Kidney epithelial cell (primary cell): ENCODE results near the gene HCRTR1. TPM values are rescaled to one million over a fixed set of nuclear protein-coding genes. Genes with fewer than 3 reads are reported as not detected.
A peak's percentile ranks its signal among the peaks of the same experiment; 100 is the strongest.

Experiments
- DNase-seq: peaks from one replicate; pipeline ENCODE4 v3.0.0-alpha.2; 2010; ENCODE audit warnings: low read depth
- H3K27me3 ChIP-seq: 2 replicates; pipeline ENCODE4 v1.6.0; 2011; ENCODE audit warnings: low read length; ENCODE audit not compliant: control insufficient read depth, insufficient read depth
- H3K36me3 ChIP-seq: 2 replicates; pipeline ENCODE4 v1.5.1; 2011; ENCODE audit warnings: low read length; ENCODE audit not compliant: control insufficient read depth, insufficient read depth
- H3K4me3 ChIP-seq: 2 replicates; pipeline ENCODE4 v1.5.1; 2011; ENCODE audit warnings: low read depth, mild to moderate bottlenecking, control low read depth, low read length
- total RNA-seq: library from RNA; depleted of rRNA; stranded (reverse); fragments of >200 nt; gene quantifications from 2 replicates; pipeline ENCODE4 v1.2.3, GENCODE V29; 2015
- TF ChIP-seq, protein P1 (sequence below): IDR thresholded peaks from 2 replicates; pipeline ENCODE4 v1.5.1; 2011; ENCODE audit warnings: mild to moderate bottlenecking, moderate library complexity, low read length, control low read depth, inconsistent platforms; ENCODE audit not compliant: insufficient read depth, poor library complexity, severe bottlenecking

The HCRTR1 gene
- total RNA-seq, 1 donor from 2014 or later, result not detected

DNA sequence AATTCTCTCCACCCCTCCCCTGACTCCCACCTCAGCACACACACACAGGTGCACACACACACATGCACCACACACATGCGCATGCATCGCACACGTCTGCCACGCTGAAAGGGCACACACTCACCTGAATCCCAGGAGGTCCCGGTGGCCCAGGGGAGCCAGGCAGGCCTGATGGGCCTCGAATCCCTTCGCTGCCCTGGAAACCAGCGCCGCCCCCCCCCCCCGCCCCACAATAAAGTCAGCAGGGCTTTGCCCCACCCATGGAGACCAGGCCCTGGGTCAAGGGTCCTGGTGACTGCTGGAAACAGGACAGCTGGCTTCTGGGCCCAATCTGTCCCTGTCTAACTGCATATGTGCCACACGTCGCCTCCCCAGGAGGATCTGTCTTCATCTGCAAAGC lies 45.0 kb downstream of the HCRTR1 start:
- H3K4me3 ChIP-seq, result no peak overlapping the region
- H3K36me3 ChIP-seq, result no peaks in the 10 kb centered on the region
- peaks cover 3% of the 10 kb centered on the region for H3K27me3 ChIP-seq
- TF ChIP-seq, protein P1, sequence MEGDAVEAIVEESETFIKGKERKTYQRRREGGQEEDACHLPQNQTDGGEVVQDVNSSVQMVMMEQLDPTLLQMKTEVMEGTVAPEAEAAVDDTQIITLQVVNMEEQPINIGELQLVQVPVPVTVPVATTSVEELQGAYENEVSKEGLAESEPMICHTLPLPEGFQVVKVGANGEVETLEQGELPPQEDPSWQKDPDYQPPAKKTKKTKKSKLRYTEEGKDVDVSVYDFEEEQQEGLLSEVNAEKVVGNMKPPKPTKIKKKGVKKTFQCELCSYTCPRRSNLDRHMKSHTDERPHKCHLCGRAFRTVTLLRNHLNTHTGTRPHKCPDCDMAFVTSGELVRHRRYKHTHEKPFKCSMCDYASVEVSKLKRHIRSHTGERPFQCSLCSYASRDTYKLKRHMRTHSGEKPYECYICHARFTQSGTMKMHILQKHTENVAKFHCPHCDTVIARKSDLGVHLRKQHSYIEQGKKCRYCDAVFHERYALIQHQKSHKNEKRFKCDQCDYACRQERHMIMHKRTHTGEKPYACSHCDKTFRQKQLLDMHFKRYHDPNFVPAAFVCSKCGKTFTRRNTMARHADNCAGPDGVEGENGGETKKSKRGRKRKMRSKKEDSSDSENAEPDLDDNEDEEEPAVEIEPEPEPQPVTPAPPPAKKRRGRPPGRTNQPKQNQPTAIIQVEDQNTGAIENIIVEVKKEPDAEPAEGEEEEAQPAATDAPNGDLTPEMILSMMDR, result no peak
- no peak for DNase-seq

- Histone ChIP-seq H3K27me3 (peaks cover 6% of the 10 kb centered on the region), H3K36me3 (no peaks in the 10 kb centered on the region), H3K4me3 (no peak overlapping the region)
- TF ChIP-seq, protein P1, result peak; percentile 96
- no peak for DNase-seq
Measured at GRCh38 chr1:31663622-31664452, 46.3 kb downstream of the HCRTR1 start.

DNA sequence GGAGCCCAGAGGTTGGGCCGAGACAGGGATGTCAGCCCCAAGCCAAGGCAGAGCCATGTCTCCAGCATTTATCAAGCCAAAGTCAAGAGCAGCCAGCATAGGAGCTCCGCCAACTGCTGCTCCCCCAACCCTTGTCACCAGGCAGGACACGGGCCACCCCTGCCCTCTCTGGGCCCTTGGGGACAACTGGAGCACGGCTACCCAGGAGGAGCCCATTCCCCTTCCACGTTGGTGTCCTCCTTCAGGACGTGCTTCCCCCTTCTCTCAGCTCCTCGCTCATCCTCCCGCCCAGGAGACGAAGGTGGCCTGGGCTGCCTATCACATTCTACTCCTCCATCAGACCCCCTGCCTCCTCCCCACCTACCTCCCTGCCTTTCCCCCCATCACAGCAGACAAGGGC lies 47.0 kb downstream of the HCRTR1 start:
- no peak for DNase-seq
- Histone ChIP-seq H3K36me3 (no peaks in the 10 kb centered on the region), H3K27me3 (peaks cover 6% of the 10 kb centered on the region), H3K4me3 (no peak overlapping the region)
- TF ChIP-seq, protein P1, result no peak

- Histone ChIP-seq H3K4me3 (no peak overlapping the region), H3K36me3 (no peaks in the 10 kb centered on the region)
- TF ChIP-seq, protein P1, result no peak
Measured at GRCh38 chr1:31665234-31665878, 47.9 kb downstream of the HCRTR1 start.

DNA sequence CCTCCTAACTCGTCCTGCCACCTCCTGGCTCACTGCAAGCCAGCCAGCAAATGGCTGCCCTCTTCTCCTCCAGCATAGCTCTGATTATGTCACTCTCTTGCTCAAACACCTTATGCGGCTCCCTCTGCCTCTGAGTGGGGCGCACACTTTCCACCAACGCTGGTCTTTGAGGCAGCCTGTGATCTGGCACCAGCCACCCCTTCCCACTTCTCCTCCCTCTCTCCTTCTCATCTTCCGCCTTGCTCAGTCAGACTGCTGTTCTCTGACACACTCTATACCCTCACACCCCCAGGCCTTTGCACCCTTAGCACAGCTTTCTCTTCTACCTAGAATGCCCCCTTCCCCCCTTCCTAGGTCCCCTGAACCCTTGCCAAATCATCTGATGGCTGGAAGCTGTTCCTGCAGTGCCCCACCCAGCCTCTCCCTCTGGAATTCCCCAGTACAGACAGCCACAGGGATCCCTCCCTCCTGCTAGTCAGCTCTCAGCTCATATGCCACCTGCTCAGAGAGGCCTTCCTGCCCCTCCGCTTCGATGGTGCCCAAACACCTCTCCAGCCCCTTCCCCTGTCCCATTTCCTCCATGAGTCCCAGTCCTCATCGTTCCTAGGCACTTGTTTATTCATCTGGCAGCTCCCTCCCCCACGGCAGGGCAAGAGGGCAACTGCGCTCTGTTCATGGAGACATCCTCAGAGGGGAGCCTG lies 48.9 kb downstream of the HCRTR1 start:
- TF ChIP-seq, protein P1, result no peak
- peaks cover 4% of the 10 kb centered on the region for H3K27me3 ChIP-seq
- H3K4me3 ChIP-seq, result no peak overlapping the region
- H3K36me3 ChIP-seq, result no peaks in the 10 kb centered on the region
- peak; percentile 31 for DNase-seq

More at GRCh38 chr1:31665234-31665878, 47.9 kb downstream of the HCRTR1 start:
- DNase-seq, result no peak
- peaks cover 6% of the 10 kb centered on the region for H3K27me3 ChIP-seq
